ENCODE data around the gene IL6ST. TPM values are rescaled to one million over a fixed set of nuclear protein-coding genes. Genes with fewer than 3 reads are reported as not detected.
A peak's percentile ranks its signal among the peaks of the same experiment; 100 is the strongest.
"Not testable (repeated sequence)": the region's sequence is repeated elsewhere in the genome, so short reads cannot be mapped to it uniquely, and the experiment has no call there.

IL6ST gene
- total RNA-seq, 1 donor from 2014 or later = 148 TPM

- DNase-seq (ENCODE audit: low read depth) = no peak
Observed at GRCh38 chr5:56006094-56006493, 11.3 kb upstream of the IL6ST start.

GRCh38 chr5:56004874-56005273 lies 10.1 kb upstream of the IL6ST start:
- DNase-seq (ENCODE audit: low read depth) = no peak

DNA sequence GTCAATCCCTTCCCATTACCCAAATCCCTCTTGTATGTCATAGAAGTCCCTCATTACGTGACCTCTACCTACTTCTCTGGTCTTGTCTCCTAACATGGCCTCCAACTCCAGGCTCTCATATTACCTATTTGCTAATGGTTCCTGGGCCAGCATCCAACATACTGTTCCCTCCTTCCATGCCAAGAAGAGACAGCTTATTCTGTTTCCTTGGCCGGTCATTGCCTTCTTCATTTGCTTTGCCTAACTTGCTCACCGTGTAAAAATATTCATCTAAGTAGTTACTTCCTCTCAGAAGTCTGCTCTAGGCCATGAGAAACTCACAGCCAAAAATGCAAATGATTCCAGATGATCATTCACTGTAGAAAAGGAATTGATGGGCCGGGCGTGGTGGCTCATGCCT lies 8.9 kb upstream of the IL6ST start:
- DNase-seq (ENCODE audit: low read depth) = no peak

- DNase-seq (ENCODE audit: low read depth) = no peak
Observed at GRCh38 chr5:56003179-56003578, 8.4 kb upstream of the IL6ST start.

GRCh38 chr5:56002303-56002702 lies 7.5 kb upstream of the IL6ST start:
- no peak for DNase-seq (ENCODE audit: low read depth)

- DNase-seq (ENCODE audit: low read depth) = not testable (repeated sequence)
Observed at GRCh38 chr5:56000221-56000620, 5.5 kb upstream of the IL6ST start.

- DNase-seq (ENCODE audit: low read depth) = no peak
Observed at GRCh38 chr5:55998966-55999365, 4.2 kb upstream of the IL6ST start.

DNA sequence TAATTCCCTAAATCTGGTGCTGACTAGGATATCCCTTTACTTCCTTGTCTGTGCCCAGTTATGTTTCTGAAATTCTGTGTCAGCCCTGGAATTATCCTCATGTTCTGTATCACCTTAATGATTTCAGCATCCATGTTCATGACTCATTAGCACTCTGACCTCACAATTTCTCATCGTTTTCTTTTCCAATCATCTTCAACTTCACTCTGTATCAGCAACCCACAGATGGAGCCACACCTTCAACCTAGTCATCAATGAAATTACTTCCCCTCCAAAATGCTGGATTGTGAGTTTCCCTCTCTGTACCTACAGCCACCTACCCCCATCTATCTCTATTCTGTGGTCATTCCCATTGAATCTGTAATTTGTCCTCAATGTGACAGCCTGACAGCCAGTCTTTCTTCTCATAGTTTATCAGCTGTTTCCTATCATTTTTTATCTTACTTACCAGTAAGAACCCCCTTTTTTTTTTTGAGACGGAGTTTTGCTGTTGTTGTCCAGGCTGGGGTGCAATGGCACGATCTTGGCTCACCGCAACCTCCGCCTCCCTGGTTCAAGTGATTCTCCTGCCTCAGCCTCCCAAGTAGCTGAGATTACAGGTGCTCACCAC lies 3.1 kb upstream of the IL6ST start:
- DNase-seq (ENCODE audit: low read depth) = no peak

- DNase-seq (ENCODE audit: low read depth) = peak; percentile 98
Observed at GRCh38 chr5:55994998-55995914, 493 bp upstream of the IL6ST start.

- no peak for DNase-seq (ENCODE audit: low read depth)
Observed at GRCh38 chr5:55993731-55994494, 850 bp downstream of the IL6ST start.

- peak; percentile 37 for DNase-seq (ENCODE audit: low read depth)
Observed at GRCh38 chr5:55993013-55993412, 1.8 kb downstream of the IL6ST start.

DNA sequence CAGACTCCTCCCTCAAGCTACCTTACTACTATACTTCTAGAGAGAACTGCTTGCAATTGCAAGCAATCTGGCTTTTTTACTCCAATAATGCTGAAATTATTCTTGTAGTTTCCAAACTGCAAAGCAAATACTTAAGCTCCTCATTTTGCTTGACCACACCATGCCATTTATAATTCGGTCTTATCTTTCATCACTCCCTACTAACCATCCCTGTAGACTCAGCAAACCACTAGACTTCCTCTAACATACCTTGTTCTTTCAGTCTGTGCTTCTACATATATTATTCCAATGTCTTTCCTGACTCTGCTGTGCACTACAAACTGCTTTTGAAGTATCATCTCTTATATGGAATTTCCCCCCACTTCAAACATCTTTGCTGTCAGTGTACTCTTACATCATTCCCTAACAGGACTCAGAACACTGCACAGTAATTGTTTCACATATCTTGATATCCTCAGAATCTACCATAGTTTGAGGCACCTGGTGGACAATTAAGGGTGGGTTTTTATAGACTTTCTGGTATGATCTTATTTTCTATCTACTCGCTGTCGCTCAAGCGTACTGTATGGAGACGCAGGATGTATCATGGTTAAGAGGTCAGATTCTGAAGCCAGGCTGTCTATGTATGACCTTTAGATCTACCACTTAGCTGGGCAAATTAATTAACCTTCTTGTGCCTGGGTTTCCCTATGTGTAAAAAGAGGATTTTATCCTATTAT lies 2.8 kb downstream of the IL6ST start:
- DNase-seq (ENCODE audit: low read depth) = no peak

DNA sequence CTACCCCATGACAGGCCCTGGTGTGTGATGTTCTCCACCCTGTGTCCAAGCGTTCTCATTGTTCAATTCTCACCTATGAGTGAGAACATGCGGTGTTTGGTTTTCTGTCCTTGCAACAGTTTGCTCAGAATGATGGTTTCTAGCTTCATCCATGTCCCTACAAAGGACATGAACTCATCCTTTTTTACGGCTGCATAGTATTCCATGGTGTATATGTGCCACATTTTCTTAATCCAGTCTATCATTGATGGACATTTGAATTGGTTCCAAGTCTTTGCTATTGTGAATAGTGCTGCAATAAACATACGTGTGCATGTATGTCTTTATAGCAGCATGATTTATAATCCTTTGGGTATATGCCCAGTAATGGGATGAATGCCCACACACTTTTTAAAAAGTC lies 3.9 kb downstream of the IL6ST start:
- not testable (repeated sequence) for DNase-seq (ENCODE audit: low read depth)

DNA sequence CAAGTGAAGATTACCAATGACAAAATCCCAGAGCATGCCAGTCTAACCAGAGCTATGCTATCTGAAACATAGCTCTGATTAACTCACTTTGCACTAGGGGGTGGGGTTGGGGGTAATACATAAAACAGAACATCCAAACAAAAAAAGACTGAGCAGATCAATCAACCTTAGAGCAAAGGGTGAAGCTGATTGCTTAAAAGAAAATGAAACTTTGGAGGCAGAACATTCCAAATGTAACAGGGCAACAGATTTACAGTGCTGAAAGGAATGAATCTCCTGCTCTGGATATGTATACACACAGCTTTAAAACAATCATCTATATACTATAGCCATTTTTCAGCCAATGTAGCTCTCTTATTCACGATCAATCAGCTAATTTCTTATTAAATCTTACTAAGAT lies 4.9 kb downstream of the IL6ST start:
- no peak for DNase-seq (ENCODE audit: low read depth)

- DNase-seq (ENCODE audit: low read depth) = no peak
Observed at GRCh38 chr5:55988979-55989638, 5.7 kb downstream of the IL6ST start.

DNA sequence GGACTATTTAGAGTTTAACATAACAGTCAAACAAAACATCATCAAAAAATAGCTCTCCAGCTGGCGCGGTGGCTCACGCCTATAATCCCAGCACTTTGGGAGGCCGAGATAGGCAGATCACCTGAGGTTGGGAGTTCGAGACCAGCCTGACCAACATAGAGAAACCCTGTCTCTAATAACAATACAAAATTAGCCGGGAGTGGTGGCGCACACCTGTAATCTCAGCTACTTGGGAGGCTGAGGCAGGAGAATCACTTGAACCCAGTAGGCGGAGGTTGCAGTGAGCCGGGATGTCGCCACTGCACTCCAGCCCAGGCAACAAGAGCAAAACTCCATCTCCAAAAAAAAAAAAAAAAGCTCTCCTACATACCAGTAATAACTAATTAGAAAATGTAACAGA lies 6.3 kb downstream of the IL6ST start:
- not testable (repeated sequence) for DNase-seq (ENCODE audit: low read depth)

GRCh38 chr5:55986931-55987330 lies 7.8 kb downstream of the IL6ST start:
- no peak for DNase-seq (ENCODE audit: low read depth)

GRCh38 chr5:55985181-55985580 lies 9.6 kb downstream of the IL6ST start:
- DNase-seq (ENCODE audit: low read depth) = no peak

GRCh38 chr5:55983986-55984385 lies 10.8 kb downstream of the IL6ST start:
- DNase-seq (ENCODE audit: low read depth) = no peak

- DNase-seq (ENCODE audit: low read depth) = no peak
Observed at GRCh38 chr5:55982957-55983381, 11.8 kb downstream of the IL6ST start.

- DNase-seq (ENCODE audit: low read depth) = no peak
Observed at GRCh38 chr5:55973296-55973695, 21.5 kb downstream of the IL6ST start.
